GM18907 (cell line): Measurements from ENCODE around the gene BTK.
A peak's percentile ranks its signal among the peaks of the same experiment; 100 is the strongest.

Experiments used
- ATAC-seq: cut with Tn5 transposase; IDR thresholded peaks from one replicate; pipeline ENCODE4 v1.9.1; 2021; ENCODE audit warnings: mild to moderate bottlenecking, moderate library complexity; ENCODE audit not compliant: unreplicated experiment

Gene BTK

GRCh38 chrX:101385795-101386541, at the start of gene BTK:
Gene BTK, minus strand, starts transcription at chrX:101386191. Its CDS starts 10,907 bp downstream, at chrX:101375284.
- ATAC-seq, result peak; percentile 74

GRCh38 chrX:101430457-101431078, 44.6 kb upstream of the BTK start:
- ATAC-seq, result peak; percentile 96

- ATAC-seq, result peak; percentile 49
Measured at GRCh38 chrX:101429934-101430333, 43.9 kb upstream of the BTK start.

GRCh38 chrX:101427954-101428353, 42.0 kb upstream of the BTK start:
- no peak for ATAC-seq

GRCh38 chrX:101419489-101419888, 33.5 kb upstream of the BTK start:
- ATAC-seq, result no peak

GRCh38 chrX:101417981-101418841, 32.2 kb upstream of the BTK start:
- peak; percentile 59 for ATAC-seq

- ATAC-seq, result no peak
Measured at GRCh38 chrX:101417190-101417589, 31.2 kb upstream of the BTK start.

- ATAC-seq, result no peak
Measured at GRCh38 chrX:101416691-101417090, 30.7 kb upstream of the BTK start.

- peak; percentile 70 for ATAC-seq
Measured at GRCh38 chrX:101415180-101416145, 29.5 kb upstream of the BTK start.

GRCh38 chrX:101411984-101412383, 26.0 kb upstream of the BTK start:
- ATAC-seq, result no peak

GRCh38 chrX:101410461-101410860, 24.5 kb upstream of the BTK start:
- ATAC-seq, result no peak

- ATAC-seq, result no peak
Measured at GRCh38 chrX:101409043-101409442, 23.1 kb upstream of the BTK start.

- no peak for ATAC-seq
Measured at GRCh38 chrX:101408532-101408841, 22.5 kb upstream of the BTK start.

- peak; percentile 97 for ATAC-seq
Measured at GRCh38 chrX:101407748-101408531, 21.9 kb upstream of the BTK start, which contains the start of the genes GLA and HNRNPH2. Gene GLA, minus strand, starts transcription at chrX:101407925. Its CDS starts 22 bp downstream, at chrX:101407903. Gene HNRNPH2, plus strand, starts transcription at chrX:101408222. Its CDS starts 3,767 bp downstream, at chrX:101411989.

- ATAC-seq, result peak; percentile 2
Measured at GRCh38 chrX:101407167-101407747, 21.3 kb upstream of the BTK start.

- ATAC-seq, result no peak
Measured at GRCh38 chrX:101399825-101400224, 13.8 kb upstream of the BTK start.

GRCh38 chrX:101398694-101399093, 12.7 kb upstream of the BTK start:
- ATAC-seq, result no peak

GRCh38 chrX:101397779-101398178, 11.8 kb upstream of the BTK start:
- ATAC-seq, result no peak

GRCh38 chrX:101395789-101396188, 9.8 kb upstream of the BTK start:
- no peak for ATAC-seq
